Gastroesophageal sphincter (tissue), 3 donors: ENCODE results near the gene FARS2.

Experiments used
- EP300 ChIP-seq: sonication (generic); formaldehyde crosslinking; IDR thresholded peaks from one replicate; pipeline ENCODE4 v1.6.1; 2017; ENCODE audit warnings: antibody characterized with exemption, mild to moderate bottlenecking
- TF ChIP-seq, protein P1 (sequence below), 4 experiments: fragments of 200-600 bp in 2 of 4; fragments of 450-650 bp in 2 of 4; sonication (generic) in 1 of 4; IDR thresholded peaks; one replicate each; pipeline ENCODE4 v1.5.1; 2017 to 2019; ENCODE audit warnings: antibody characterized with exemption in 4 of 4, mild to moderate bottlenecking in 2 of 4, moderate library complexity in 2 of 4

DNA sequence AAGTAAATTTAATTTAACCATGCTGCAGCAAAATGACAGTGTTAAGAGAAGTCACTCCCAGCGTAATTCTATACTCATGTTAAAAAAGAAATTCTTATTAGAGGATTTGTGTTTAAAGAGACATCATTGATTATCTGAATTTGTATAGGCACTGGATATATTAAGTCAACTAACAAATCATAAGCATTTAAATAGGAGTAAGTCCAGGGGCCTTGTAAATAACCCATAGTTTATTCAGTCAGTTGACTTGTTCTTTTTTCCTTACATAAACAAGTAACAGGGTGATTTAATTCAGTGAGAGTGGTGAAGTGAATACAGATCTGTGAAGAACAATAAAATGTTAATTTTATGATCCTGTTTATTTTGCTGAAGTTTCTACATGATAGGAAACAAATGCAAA lies 23.0 kb upstream of the FARS2 start:
- no peak for TF ChIP-seq EP300
- TF ChIP-seq, protein P1, sequence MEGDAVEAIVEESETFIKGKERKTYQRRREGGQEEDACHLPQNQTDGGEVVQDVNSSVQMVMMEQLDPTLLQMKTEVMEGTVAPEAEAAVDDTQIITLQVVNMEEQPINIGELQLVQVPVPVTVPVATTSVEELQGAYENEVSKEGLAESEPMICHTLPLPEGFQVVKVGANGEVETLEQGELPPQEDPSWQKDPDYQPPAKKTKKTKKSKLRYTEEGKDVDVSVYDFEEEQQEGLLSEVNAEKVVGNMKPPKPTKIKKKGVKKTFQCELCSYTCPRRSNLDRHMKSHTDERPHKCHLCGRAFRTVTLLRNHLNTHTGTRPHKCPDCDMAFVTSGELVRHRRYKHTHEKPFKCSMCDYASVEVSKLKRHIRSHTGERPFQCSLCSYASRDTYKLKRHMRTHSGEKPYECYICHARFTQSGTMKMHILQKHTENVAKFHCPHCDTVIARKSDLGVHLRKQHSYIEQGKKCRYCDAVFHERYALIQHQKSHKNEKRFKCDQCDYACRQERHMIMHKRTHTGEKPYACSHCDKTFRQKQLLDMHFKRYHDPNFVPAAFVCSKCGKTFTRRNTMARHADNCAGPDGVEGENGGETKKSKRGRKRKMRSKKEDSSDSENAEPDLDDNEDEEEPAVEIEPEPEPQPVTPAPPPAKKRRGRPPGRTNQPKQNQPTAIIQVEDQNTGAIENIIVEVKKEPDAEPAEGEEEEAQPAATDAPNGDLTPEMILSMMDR (IDR thresholded peaks at IDR 0.05), result no peak
